Keratinocyte (primary cell): ENCODE results near the gene NCK2. TPM values are rescaled to one million over a fixed set of nuclear protein-coding genes. Genes with fewer than 3 reads are reported as not detected.

ENCODE experiments used
- DNase-seq: peaks from one replicate; pipeline ENCODE4 v3.0.0-alpha.2; 2011; ENCODE audit warnings: low read depth, missing footprints, low spot score
- FAIRE-seq: peaks from 2 replicates; lab custom pipeline; 2011; peaks lifted over from hg19 to GRCh38; lab: Jason Lieb, UNC
- H2AFZ ChIP-seq: 2 replicates; pipeline ENCODE4 v1.6.0; 2012; ENCODE audit warnings: low read length, control low read depth, inconsistent platforms; ENCODE audit not compliant: control insufficient read depth
- H3K27ac ChIP-seq: 2 replicates; pipeline ENCODE4 v1.5.1; 2011; ENCODE audit warnings: low read length; ENCODE audit not compliant: control insufficient read depth, insufficient read depth
- H3K27me3 ChIP-seq: 3 replicates; pipeline ENCODE4 v1.6.0; 2011; ENCODE audit warnings: low read length; ENCODE audit not compliant: control insufficient read depth, insufficient read depth; ENCODE audit errors: extremely low read depth
- H3K36me3 ChIP-seq, 2 experiments: 2 replicates in 1 of 2; 3 replicates in 1 of 2; pipeline ENCODE4 v1.5.1; 2011; ENCODE audit warnings: low read length in 2 of 2, mild to moderate bottlenecking in 1 of 2; ENCODE audit not compliant: control insufficient read depth in 2 of 2, insufficient read depth in 2 of 2; ENCODE audit errors: extremely low read depth in 1 of 2
- H3K4me1 ChIP-seq: 3 replicates; pipeline ENCODE4 v1.5.1; 2011; ENCODE audit warnings: low read length; ENCODE audit not compliant: control insufficient read depth, insufficient read depth; ENCODE audit errors: extremely low read depth
- H3K4me2 ChIP-seq: 3 replicates; pipeline ENCODE4 v1.6.0; 2011; ENCODE audit warnings: low read depth, low read length; ENCODE audit not compliant: control insufficient read depth, insufficient read depth; ENCODE audit errors: extremely low read depth
- H3K4me3 ChIP-seq, 3 experiments: fragments of 200-600 bp in 1 of 3; sonication (generic) in 1 of 3; 2 replicates in 2 of 3; 3 replicates in 1 of 3; pipeline ENCODE4 v1.5.1; 2011 to 2016; ENCODE audit warnings: low read length in 3 of 3, mild to moderate bottlenecking in 3 of 3, control low read depth in 2 of 3, inconsistent platforms in 1 of 3, low read depth in 1 of 3, mixed read lengths in 1 of 3, mixed run types in 1 of 3, moderate library complexity in 1 of 3; ENCODE audit not compliant: control insufficient read depth in 2 of 3, insufficient read depth in 2 of 3; ENCODE audit errors: extremely low read depth in 1 of 3
- H3K79me2 ChIP-seq: 2 replicates; pipeline ENCODE4 v1.6.0; 2012; ENCODE audit warnings: low read length; ENCODE audit not compliant: control insufficient read depth, insufficient read depth
- H3K9ac ChIP-seq: 3 replicates; pipeline ENCODE4 v1.6.0; 2011; ENCODE audit warnings: low read length; ENCODE audit not compliant: control insufficient read depth, insufficient read depth; ENCODE audit errors: extremely low read depth
- H3K9me1 ChIP-seq: 3 replicates; pipeline ENCODE4 v1.6.0; 2011; ENCODE audit warnings: low read length; ENCODE audit not compliant: control insufficient read depth, insufficient read depth; ENCODE audit errors: extremely low read depth
- H3K9me3 ChIP-seq: 2 replicates; pipeline ENCODE4 v1.5.1; 2012; ENCODE audit warnings: low read depth, low read length; ENCODE audit not compliant: control insufficient read depth
- H4K20me1 ChIP-seq: 3 replicates; pipeline ENCODE4 v1.6.0; 2011; ENCODE audit warnings: low read length; ENCODE audit not compliant: control insufficient read depth, insufficient read depth; ENCODE audit errors: extremely low read depth
- EZH2 ChIP-seq: IDR thresholded peaks from one replicate; pipeline ENCODE4 v1.6.1; 2012; ENCODE audit warnings: inconsistent platforms, mild to moderate bottlenecking, low read length, moderate library complexity
- dilution Hi-C: fragments of 300-500 bp; cut with MboI; formaldehyde crosslinking; loops from one replicate; pipeline ENCODE4 v1.7.0; 2020; ENCODE audit warnings: low sequenced_read_pairs; ENCODE audit not compliant: extremely low pct_ligation_motif_present
- polyA plus RNA-seq, 5 experiments: library from polyadenylated mRNA; depleted of rRNA in 3 of 5; stranded (reverse) in 3 of 5; stranded (forward) in 1 of 5; unstranded in 1 of 5; fragments of >200 nt; gene quantifications; 1 replicate in 1 of 5; 2 replicates in 3 of 5; 3 replicates in 1 of 5; pipeline versions ENCODE4 v1.2.1 to v1.2.3, GENCODE V29; 2011 to 2012; ENCODE audit warnings: missing spikeins in 2 of 5, low read depth in 1 of 5, low replicate concordance in 1 of 5
- TF ChIP-seq, protein P1 (sequence below), 3 experiments: IDR thresholded peaks in 1 of 3; conservative IDR thresholded peaks in 1 of 3; optimal IDR thresholded peaks in 1 of 3; 2 replicates in 2 of 3; 3 replicates in 1 of 3; pipeline versions ENCODE3 to v1.5.1; 2011; ENCODE audit warnings: low read length in 3 of 3, mild to moderate bottlenecking in 3 of 3, moderate library complexity in 2 of 3, control low read depth in 1 of 3, inconsistent platforms in 1 of 3; ENCODE audit not compliant: insufficient read depth in 2 of 3; ENCODE audit errors: extremely low read depth in 1 of 3

The NCK2 gene
- polyA plus RNA-seq, 1 donor (not counting 4 experiments of a cell fraction or from before 2014, with no cell fraction given), result 31.4 TPM

DNA sequence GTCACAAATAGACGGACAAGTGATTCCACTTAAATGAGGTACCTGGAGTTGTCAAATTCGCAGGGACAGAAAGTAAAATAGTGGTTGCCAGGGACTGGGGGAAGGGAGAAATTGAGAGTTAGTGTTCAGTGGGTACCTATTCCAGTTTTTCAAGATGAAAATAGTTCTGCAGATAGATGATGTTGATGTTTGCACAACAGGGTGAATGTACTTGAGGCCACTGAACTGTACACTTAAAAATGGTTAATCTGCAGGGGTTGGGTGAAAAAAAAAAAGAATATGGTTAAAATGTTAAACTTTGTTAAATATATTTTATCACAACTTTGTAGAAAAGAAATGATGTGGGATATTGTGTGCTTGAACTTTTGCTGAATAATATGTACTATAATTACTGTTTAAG is 102.3 kb downstream of the NCK2 start:
- H2AFZ ChIP-seq, result no peak overlapping the region
- no peak overlapping the region for H3K27ac ChIP-seq
- dilution Hi-C loops, result no loop called here
- peaks cover 2% of the 10 kb centered on the region for H3K9me1 ChIP-seq
- no peak overlapping the region for H3K9ac ChIP-seq
- H3K79me2 ChIP-seq, result peaks cover 44% of the 10 kb centered on the region
- no peak for DNase-seq
- TF ChIP-seq, protein P1, sequence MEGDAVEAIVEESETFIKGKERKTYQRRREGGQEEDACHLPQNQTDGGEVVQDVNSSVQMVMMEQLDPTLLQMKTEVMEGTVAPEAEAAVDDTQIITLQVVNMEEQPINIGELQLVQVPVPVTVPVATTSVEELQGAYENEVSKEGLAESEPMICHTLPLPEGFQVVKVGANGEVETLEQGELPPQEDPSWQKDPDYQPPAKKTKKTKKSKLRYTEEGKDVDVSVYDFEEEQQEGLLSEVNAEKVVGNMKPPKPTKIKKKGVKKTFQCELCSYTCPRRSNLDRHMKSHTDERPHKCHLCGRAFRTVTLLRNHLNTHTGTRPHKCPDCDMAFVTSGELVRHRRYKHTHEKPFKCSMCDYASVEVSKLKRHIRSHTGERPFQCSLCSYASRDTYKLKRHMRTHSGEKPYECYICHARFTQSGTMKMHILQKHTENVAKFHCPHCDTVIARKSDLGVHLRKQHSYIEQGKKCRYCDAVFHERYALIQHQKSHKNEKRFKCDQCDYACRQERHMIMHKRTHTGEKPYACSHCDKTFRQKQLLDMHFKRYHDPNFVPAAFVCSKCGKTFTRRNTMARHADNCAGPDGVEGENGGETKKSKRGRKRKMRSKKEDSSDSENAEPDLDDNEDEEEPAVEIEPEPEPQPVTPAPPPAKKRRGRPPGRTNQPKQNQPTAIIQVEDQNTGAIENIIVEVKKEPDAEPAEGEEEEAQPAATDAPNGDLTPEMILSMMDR (optimal IDR thresholded peaks at IDR 0.05 in 1 of 3, IDR thresholded peaks at IDR 0.05 in 1 of 3, conservative IDR thresholded peaks at IDR 0.05 in 1 of 3; ENCODE audit: extremely low read depth in 1 of 3, insufficient read depth in 2 of 3, low read length in 3 of 3), result no peak
- no peak for TF ChIP-seq EZH2
- FAIRE-seq, result no peak
- H3K9me3 ChIP-seq, result no peaks in the 10 kb centered on the region
- peaks cover 0 to 3% of the 10 kb centered on the region in 2 experiments for H3K36me3 ChIP-seq
- no peaks in the 10 kb centered on the region for H4K20me1 ChIP-seq
- peaks cover 9% of the 10 kb centered on the region for H3K4me1 ChIP-seq
- H3K4me3 ChIP-seq, result no peak overlapping the region
- H3K4me2 ChIP-seq, result no peak overlapping the region
- H3K27me3 ChIP-seq, result no peaks in the 10 kb centered on the region

DNA sequence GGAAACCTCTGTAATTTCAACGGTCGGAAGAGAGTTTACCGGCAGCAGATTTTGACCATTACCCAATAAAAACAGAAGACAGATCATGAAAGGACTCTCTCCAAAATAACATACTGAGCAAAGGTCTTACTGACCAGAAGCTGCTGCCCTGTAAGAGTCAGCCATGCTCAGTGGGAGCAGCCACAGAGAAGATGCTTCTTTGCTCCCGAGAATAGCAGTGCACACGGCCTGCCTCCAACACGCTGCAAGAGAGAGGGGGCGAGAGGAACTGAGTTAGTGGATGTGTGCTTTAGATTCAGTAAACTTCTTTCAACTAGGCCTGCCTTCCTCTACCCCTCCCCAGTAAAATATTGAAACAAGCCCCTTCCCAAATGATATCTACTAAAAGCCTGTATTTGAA is 103.7 kb downstream of the NCK2 start:
- dilution Hi-C loops, result no loop called here
- DNase-seq (no peak), FAIRE-seq (no peak)
- TF ChIP-seq, protein P1 (optimal IDR thresholded peaks at IDR 0.05 in 1 of 3, IDR thresholded peaks at IDR 0.05 in 1 of 3, conservative IDR thresholded peaks at IDR 0.05 in 1 of 3; ENCODE audit: extremely low read depth in 1 of 3, insufficient read depth in 2 of 3, low read length in 3 of 3), result no peak
- no peak for TF ChIP-seq EZH2
- H3K27me3 ChIP-seq, result no peaks in the 10 kb centered on the region
- peaks cover 0 to 3% of the 10 kb centered on the region in 2 experiments for H3K36me3 ChIP-seq
- H4K20me1 ChIP-seq, result no peaks in the 10 kb centered on the region
- H3K9me3 ChIP-seq, result no peaks in the 10 kb centered on the region
- H3K4me2 ChIP-seq, result no peak overlapping the region
- H3K4me1 ChIP-seq, result peaks cover 14% of the 10 kb centered on the region
- no peak overlapping the region for H3K27ac ChIP-seq
- H3K79me2 ChIP-seq, result peaks cover 43% of the 10 kb centered on the region
- H3K9me1 ChIP-seq, result peaks cover 2% of the 10 kb centered on the region
- H2AFZ ChIP-seq, result no peak overlapping the region
- no peak overlapping the region for H3K9ac ChIP-seq
- no peak overlapping the region for H3K4me3 ChIP-seq
